NCI-H146 (cell line): Measurements from ENCODE around the gene HOXC4.

Experiments used
- DNase-seq: peaks from one replicate; lab custom pipeline; 2025; lab: John Stamatoyannopoulos, UW

Gene HOXC4

DNA sequence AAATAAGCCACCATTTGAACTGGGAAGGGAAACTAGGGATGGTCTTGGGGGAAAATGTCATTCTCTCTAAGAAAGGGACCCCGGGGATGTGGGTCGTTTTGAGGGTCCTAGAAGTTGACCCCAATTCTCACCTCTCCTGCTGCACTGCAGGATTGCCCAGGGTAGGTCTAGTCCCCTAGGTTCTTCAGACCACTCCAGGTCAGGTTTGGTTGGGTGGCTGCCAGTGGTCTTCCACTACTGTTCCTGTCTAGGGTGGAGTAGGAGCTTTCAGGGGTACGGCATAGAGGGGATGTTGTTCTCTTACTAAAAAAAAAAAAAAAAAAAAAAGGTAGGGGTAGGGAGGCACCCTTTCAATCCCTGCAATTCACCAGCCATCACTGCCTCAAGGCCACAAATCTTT lies 37.6 kb upstream of the HOXC4 start:
- no peak for DNase-seq

DNA sequence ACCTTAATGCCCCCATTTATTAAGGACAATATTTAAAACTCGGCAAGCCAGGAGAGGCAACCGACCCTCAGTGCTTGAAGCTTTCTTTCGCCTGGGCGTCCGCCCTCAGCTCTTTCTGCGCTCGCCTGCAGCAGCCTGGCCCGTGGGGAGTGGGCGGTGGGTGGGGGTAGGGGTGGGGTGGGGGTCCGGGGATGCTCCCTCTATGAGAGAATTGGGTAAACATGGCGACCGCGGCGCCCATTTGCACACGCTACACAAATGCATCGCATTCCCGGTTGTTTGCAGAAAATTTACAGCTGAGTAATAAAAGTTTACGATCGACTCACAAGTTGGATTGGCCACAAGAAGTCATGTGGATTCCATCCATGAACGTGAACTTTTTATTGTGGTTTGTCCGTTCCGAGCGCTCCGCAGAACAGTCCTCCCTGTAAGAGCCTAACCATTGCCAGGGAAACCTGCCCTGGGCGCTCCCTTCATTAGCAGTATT lies 37.1 kb upstream of the HOXC4 start:
- DNase-seq = no peak

DNA sequence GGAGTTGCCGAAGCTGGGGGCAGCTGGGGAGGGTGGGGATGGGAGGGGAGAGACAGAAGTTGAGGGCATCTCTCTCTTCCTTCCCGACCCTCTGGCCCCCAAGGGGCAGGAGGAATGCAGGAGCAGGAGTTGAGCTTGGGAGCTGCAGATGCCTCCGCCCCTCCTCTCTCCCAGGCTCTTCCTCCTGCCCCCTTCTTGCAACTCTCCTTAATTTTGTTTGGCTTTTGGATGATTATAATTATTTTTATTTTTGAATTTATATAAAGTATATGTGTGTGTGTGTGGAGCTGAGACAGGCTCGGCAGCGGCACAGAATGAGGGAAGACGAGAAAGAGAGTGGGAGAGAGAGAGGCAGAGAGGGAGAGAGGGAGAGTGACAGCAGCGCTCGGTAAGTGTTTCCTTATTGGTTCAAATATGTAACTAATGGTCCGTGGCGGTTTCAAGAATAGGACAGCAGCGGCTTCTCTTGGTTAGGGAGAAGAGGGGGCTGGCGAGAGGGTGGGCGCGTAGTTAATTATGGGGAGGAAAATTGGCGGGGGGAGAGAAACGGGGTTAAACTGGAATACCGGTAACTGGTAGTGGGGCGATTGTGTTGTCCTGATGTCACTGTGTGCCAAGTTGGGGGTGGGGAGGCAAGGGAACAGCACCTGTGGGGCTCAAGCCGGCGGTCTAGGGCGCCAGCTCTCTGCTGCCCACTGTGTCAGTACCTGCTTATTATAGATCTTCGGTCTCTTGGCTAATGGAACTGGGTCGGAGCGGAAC lies 36.4 kb upstream of the HOXC4 start:
- DNase-seq = no peak

DNA sequence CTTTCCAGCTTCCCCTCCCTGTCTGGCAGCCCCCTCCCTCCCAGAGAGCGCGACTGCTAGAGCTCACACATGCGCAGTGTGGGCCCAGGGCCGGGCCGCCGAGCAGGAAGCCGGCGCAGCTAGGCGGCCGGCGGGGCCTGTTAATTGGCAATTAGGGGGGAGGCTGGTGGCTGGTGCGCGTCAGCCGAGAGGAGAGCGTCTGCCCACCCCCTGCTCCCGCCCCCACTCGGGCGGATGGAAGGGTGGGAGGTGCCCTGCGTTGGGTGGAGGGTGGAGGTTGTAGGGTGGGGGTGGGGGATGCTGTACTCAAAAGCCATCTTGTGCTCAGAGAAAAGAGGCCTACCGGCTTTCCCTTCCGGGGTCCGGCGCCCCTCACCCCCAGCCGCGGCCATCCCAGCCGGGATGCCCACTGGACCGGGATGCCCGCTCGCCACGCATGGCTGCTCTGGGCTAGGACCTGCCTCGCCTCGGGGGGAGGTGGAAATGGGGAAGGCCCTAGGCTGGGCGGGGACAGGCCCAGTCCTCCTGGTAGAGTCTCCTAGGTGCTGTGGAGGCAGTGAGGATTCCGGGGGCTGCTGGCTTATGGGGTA lies 35.7 kb upstream of the HOXC4 start:
- DNase-seq = peak; percentile 62

DNA sequence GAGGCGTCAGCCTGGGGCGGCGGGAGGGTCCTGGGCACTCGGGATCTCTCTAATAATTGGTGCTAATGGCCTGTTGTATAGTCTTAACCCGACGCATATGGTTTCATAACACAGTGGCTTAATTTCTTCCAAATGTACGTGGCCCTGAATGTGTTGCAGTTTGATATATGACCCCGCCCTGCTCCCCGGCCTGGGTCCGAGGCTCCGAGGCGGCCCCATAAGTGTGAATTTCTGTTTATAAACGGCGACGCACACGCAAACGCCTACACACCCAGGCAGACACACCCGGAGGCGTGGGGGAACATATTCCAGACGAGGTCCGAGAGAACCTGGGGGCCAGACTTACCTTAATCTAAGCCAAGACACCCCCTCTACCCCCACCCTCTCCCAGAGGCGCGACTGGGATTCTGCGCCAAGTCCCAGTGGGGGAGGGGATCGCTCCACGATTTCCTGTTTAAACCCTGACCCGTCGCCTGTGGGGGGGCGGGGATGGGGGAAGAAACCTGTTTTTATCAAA lies 35.1 kb upstream of the HOXC4 start:
- DNase-seq = no peak

DNA sequence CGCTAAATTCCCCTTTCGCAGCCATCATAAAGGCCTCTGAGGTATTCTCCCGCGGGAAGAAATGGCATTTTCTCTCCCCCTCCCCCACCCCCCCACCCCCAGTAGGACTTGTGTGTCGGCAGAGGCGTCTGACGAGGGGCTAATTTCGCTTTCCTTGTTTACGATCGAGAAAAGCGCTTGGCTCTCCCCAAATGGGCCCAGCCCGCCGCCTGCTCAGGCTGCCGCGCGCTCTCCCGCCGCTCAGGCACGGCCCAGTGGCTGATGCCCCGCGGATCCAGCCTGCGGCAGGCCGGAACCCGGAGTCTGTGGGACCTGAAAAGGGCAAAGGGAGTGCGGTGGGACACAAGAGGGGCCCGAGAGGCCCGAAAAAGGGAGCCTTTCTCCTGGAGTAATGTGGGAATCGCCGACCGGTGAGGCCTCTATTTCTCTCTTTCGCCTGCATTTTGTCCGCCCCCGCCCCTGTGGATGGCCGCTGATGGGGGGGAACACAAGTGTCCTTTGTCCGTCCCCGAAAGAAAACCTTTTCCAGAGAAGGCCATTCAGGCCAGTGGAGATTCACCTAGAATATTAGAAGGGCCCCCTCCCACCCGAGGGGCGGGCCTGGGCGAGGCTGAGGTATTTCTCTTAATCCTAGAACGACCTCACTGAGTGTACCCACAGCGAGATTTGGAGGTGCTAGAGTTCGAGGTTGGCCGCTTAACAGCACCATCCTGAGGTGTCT lies 34.4 kb upstream of the HOXC4 start:
- no peak for DNase-seq

DNA sequence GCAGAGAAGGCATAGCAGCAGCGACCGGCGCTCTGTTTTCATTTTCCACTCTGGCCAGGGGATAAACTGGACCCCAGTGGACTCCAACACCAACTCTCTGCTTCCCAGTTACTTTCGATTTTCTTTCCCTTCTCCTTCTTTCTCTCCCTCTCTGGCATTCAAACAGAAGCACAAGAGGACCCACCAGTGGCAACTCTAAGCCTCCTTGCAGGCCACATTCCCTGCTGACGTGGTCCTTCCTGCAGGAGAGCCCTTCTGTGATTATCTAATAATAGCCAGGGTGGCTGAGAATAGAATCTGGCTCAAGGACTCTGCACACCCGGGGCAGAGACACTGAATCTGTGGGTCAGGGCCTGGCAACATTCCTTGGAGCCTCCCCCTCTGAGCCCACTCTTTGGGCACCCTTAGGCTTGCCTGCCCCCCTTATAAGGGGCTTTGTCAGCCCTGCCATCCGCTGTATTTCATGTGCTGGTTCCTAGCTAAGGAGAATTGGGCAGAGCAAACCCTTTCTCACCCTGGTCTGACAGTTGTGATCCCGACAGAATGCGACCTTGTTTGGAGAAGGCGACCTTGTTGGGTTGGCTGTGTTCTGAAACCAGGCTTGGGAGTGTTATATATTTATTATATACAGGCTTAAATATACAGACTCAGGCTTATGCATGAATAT lies 33.6 kb upstream of the HOXC4 start:
- no peak for DNase-seq

DNA sequence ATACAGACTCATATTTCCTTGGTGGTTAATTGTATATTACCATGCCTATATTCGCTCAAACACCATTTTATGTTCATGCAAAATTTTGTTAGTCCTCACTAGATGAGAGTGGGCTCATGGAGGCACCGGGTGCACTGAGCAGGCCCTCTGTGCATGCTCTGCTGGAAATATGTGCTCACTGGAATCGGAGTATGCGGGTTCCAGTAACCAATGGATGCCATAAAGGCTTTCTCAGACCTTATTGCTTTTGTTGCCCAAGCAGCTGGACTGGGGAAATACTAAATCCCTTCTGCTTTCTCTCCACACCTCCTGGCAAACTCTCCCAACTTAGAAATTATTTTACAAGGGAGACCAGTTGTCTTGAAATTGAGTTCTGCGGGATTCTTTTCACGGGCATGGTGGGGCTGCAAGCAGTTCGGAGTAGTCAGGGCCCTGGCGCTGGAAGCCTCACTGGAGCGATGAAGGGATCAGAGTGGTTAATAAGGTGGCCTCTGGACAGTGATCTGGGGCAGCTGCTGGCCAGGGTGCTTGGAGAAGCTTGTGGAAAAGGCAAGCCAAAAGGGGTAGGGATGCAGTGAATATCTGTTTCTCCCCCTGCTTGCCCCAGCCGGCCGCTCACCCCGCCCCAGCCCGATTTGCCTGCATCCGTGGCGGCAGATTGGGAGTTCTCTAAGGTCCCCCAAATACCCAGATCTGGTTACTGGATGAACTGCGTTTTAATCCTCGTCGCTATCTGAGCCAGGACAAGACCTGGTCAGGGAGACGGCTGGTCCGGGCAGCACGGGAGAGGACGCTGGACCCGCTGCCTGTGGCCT lies 32.8 kb upstream of the HOXC4 start:
- no peak for DNase-seq

DNA sequence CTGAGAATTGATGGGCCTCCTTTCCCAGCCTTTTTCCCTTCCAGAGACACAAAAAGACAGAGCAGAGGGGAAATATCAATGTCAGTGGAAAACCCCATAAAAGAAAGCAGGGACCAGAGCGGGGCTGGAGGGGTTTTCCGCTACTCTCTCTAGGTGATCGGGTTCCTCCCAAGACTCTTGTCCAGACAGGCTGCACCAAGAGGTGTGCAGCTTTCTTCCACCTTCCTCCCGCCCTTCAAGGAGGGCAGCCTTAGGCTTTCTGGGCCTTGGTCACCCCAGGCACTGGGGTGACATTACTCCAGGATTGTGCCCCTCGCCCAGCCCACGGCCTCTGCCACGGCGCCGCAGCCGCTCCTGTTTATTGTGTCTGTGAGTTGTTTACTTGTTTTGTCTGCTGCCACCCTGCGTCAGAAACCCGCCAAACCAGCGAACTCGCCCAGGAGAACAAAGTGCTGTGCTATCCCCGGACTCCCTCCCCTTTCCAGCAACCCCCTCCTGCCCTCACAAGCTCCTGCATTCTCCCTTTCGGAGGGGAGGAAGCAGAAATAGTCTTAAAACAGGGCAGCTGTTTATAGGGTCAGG lies 32.1 kb upstream of the HOXC4 start:
- no peak for DNase-seq

DNA sequence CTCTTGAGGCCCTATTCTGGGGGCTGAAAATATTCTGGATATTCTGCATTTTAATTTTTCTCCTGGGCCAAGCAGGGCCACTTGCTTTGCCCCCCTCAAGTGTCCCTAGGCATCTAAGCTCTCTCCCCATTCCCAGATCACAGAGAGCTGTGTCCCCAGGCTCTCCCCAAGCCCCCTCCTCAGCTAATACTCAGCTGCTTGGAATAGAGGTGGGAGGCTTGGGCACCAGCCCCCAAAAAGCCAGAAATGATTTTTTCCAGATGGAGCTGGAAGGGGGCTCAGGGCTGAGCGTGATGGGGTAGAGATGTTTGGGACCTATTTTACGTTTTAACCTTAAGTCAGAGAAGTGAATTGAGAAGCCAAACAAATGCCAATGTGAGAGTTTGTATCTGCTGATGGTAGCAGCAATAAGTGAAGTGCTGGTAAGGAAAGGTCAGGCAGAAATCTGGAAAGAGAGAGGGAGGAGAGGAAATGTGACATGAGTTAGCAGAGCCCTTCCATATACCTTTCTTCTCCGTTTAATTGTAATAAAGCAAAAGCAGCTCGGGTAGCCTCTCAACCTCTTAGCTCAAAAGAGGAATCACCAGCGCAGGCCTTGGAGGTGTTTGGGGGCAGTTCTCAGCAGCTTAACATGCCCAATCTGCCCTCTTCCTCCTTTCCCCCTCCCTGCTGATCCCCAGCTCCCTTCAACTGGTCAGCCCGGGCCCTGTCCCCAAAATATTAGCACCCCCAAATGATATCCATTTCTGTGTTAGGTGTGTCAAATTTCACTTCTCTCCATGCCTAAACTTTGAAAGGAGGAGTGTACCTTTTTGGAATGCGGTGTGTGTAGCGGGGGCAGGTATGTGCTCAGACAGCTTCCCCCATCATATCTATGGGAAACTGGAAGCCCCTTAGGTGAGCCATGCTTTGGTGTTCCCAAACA lies 30.4 kb upstream of the HOXC4 start:
- no peak for DNase-seq

DNA sequence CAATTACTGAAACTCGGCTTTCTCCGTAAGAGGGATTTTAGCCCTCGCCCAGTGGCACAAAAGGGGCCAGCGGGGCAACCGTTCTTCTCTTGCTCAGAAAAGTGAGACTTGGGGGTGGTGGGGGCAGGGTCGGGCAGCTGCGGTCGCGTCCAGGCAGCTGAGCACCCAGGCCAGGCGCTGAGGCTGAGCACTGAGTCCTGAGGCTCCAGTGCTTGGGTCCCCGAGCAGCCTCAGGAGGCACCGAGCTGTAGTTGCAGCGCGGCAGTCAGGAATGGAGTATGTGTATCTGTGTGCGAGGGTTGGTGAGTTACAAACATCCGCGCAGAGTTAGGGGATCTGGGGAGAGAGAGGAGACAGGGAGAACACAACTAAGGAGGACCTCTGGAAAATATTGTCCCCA lies 29.5 kb upstream of the HOXC4 start:
- DNase-seq = no peak

DNA sequence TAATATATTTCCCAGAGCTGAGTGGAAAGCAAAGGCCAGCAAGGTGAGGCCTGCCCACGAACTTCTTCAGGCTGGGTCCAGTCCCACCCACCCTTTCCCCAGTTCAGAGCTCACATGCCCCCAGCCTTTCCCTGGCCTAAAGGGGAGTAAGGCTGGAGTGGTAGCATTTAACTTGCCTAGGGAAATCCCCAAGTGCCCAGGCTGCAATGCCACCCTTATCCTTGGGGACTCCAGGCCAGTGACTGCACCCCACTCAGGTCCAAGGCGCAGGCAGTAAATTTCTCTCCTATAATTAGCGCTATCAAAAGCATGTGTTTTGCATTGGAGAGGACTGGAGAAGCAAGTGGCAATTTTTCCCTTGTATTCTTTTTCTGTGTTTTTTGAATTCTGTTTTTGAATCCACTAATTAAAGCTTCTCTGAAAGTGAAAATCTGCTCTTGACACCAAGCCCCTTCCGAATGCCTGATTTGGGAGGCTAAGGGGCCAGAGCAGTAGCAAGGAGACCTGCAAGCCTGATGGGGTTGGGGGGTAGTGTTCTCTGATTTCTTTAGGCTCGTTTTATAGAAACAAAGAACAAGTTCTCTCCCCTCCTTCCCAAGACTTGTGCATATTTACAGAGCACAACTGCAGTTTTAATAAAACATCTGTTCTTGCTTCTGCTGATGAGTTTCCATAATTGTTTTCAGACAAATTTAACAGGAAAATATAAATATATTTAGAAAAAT lies 28.9 kb upstream of the HOXC4 start:
- DNase-seq = no peak

DNA sequence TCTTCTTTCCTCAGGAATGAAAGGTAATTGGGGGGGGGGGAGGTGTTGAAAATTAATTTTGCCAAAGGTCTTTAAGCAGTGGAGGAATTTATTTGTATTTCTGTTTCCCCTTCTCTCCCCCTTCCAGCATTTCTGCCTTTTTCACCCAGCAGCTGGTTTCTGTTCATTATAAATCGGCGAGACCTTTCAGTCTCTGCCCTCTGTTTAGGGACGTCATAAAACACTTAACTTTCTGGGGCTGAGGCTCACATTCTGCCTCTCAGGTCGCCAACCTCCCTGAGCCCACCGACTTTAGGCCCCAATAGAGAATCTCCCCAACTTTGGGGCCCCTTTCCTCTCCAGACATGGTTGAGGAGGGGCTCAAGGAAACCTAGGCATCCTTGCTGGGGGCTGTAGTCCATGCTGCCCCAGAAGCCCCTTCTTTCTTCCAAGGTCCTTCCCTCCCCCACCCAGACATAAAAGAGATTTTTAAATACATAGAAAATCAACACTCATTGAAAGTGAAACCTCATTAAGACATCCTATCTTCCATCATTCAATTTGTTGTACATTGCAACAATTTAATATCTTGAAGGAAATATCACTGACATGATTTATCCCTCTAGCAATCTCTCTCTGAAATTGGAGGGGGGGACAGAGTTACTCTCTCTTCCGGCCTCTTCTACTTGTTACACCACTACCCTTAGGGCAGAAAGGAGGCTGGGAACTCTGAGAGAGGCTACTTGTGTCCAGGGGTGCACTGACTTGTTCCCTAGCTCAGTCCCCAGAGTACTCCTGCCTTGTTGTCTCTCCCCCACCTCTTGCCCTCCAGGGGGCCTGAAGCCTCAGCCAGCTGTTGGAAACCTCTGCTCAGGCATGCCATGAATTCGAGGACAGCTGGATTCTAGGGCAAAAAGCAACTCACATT lies 27.9 kb upstream of the HOXC4 start:
- DNase-seq = no peak

DNA sequence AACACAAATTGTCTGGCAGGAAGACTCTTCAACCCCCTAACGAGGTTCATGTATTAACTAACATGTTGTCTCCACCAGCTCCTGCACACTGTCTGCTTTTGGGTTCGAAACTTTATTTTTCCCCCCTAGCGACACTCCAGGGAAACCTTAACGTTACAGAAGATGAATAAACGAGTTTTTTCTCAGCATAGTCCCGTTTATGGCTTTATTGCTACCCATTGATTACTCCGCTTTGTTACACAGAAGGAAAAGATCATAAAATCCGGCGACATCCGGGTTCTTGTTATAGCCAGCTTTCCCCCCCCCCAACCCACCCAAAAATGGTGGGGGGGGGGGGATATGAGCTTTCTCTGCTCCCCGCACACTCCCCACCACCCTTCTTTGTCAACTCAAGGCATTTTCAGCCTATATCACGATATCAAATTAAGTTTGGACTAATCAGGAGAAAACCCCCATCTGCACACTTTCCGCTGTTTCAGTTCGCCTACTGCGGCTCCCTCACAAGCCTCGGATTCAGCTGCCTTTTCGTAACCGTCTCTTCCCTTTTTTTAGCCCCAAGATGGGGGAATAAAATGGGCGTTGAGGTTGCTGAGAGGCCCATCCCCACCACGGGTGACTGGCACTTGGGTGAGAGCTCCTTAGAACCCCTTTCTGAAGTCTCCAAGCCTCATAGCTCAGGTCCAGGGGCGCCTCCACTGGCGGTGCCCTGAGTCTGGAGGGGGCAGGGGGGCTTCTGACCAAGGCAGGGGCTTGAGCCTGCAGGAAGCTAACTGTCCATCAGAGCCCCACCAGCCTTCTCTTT lies 26.8 kb upstream of the HOXC4 start:
- no peak for DNase-seq

DNA sequence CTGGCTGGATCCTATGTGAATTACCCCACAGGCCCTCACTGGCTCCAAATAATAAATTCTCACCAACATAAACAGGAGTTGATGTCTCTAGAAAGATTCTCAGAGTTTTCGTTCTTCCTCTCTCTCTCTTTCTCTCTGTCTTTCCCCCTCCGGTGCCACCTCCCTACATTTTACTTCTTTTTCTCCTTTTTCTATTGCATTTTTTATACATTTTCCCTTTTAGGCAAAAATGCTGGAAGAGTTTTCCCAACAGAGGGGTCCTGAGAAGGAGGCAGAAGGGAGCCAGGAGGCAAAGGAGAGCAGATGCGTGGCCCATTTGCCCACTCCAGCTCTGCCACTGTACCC lies 26.2 kb upstream of the HOXC4 start:
- no peak for DNase-seq

DNA sequence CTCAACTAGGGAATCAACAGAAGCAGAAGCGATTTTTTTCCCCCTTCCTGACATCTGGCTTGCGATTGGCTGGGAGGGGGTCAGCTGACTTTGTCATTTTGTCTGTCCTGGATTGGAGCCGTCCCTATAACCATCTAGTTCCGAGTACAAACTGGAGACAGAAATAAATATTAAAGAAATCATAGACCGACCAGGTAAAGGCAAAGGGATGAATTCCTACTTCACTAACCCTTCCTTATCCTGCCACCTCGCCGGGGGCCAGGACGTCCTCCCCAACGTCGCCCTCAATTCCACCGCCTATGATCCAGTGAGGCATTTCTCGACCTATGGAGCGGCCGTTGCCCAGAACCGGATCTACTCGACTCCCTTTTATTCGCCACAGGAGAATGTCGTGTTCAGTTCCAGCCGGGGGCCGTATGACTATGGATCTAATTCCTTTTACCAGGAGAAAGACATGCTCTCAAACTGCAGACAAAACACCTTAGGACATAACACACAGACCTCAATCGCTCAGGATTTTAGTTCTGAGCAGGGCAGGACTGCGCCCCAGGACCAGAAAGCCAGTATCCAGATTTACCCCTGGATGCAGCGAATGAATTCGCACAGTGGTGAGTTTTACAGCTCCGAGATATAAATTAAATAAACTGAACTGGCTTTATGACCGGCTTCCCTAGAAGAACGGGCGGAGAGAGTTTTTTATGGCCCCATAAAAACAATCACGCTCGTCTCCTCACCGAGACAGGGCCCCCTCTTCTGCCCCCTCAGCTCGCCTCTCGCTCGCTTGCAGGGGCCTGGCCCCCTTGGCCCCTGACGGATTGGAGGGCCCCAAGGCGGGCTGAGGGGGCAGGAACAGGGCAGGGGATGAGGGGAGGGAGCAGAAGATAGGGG lies 25.1 kb upstream of the HOXC4 start, which contains the start of gene HOXC6:
Gene HOXC6 (plus strand): TSS at position 127 of the 888 bp plus-strand sequence. CDS start 82 bp downstream, at position 209.
- DNase-seq = no peak
